Left lung (tissue), 10 donors: Measurements from ENCODE around the gene TNNT2. TPM values are rescaled to one million over a fixed set of nuclear protein-coding genes. Genes with fewer than 3 reads are reported as not detected.

Experiments
- ATAC-seq: fragments of 200-7000 bp; cut with Tn5 transposase; one replicate; pipeline ENCODE4 v1.9.1; 2020; ENCODE audit warnings: moderate library complexity
- DNase-seq, 4 donors: peaks; one replicate each; pipeline ENCODE4 v3.0.0-alpha.2; 2013 to 2020
- H3K27ac ChIP-seq, 2 donors: fragments of 200-600 bp; sonication (generic) in 1 of 2; one replicate each; pipeline versions ENCODE4 v1.5.0 to v1.8.0; 2020 to 2021
- H3K27me3 ChIP-seq, 2 donors: fragments of 200-600 bp; sonication (generic) in 1 of 2; one replicate each; pipeline versions ENCODE4 v1.5.0 to v1.8.0; 2020 to 2021
- H3K36me3 ChIP-seq, 2 donors: fragments of 200-600 bp; sonication (generic) in 1 of 2; one replicate each; pipeline versions ENCODE4 v1.5.0 to v1.8.0; 2020 to 2021
- H3K4me1 ChIP-seq, 2 donors: fragments of 200-600 bp; one replicate each; pipeline ENCODE4 v1.8.0; 2021
- H3K4me3 ChIP-seq, 2 donors: fragments of 200-600 bp; sonication (generic) in 1 of 2; one replicate each; pipeline versions ENCODE4 v1.5.0 to v1.8.0; 2020 to 2021; ENCODE audit warnings: mild to moderate bottlenecking in 1 of 2
- H3K9me3 ChIP-seq, 2 donors: fragments of 200-600 bp; sonication (generic) in 1 of 2; one replicate each; pipeline versions ENCODE4 v1.5.0 to v1.8.0; 2020 to 2021
- CTCF ChIP-seq, 2 donors: fragments of 200-600 bp; sonication (generic) in 1 of 2; IDR thresholded peaks; one replicate each; pipeline versions ENCODE4 v1.5.0 to v1.8.0; 2021; ENCODE audit warnings: antibody characterized with exemption in 2 of 2
- intact Hi-C, 2 donors: fragments of 100-400 bp; cut with DNase I; formaldehyde crosslinking; loops; one replicate each; pipeline versions ENCODE4 v1.11.2 to v1.14.2; 2022
- polyA plus RNA-seq, 6 donors: library from polyadenylated mRNA; unstranded; fragments of 120-200 nt; gene quantifications; one replicate each; pipeline ENCODE4 v1.2.1, GENCODE V29; 2013; ENCODE audit not compliant: insufficient read length in 6 of 6
- total RNA-seq, 2 donors: library from RNA; stranded (reverse); fragmentation: NEBNext Ultra II Directional; extraction: Animal tissue kit (Norgen Biotek cat#: 25700); gene quantifications; one replicate each; pipeline ENCODE4 v1.2.1, GENCODE V29; 2021
- donor health status: DM: no; HTN: yes; CAD: no.
- donor health status: DM: no; HTN: no; CAD: no.

TNNT2 gene
- total and polyA plus RNA-seq, 8 donors = 3.2 to 6.5 (median 5.1) TPM

- intact Hi-C loops = no loop called here
- H3K4me3 ChIP-seq = no peak overlapping the region
- peaks cover 0 to 12% of the 10 kb centered on the region in 2 donors for H3K27me3 ChIP-seq
- DNase-seq = no peak
- no peak for TF ChIP-seq CTCF (IDR thresholded peaks at IDR 0.05)
- H3K9me3 ChIP-seq = no peaks in the 10 kb centered on the region
- no peak overlapping the region for H3K27ac ChIP-seq
- no peaks in the 10 kb centered on the region for H3K36me3 ChIP-seq
- H3K4me1 ChIP-seq = no peaks in the 10 kb centered on the region
- ATAC-seq = no peak
These were observed 29.8 kb downstream of the TNNT2 start for GRCh38 chr1:201347498-201348210.

- H3K4me1 ChIP-seq = no peaks in the 10 kb centered on the region
- ATAC-seq = no peak
- intact Hi-C loops = no loop called here
- no peak overlapping the region for H3K27ac ChIP-seq
- no peaks in the 10 kb centered on the region for H3K36me3 ChIP-seq
- H3K27me3 ChIP-seq = peaks cover 0 to 12% of the 10 kb centered on the region in 2 donors
- H3K4me3 ChIP-seq = no peak overlapping the region
- H3K9me3 ChIP-seq = no peaks in the 10 kb centered on the region
- TF ChIP-seq CTCF (IDR thresholded peaks at IDR 0.05) = no peak
- no peak for DNase-seq
These were observed 30.5 kb downstream of the TNNT2 start for GRCh38 chr1:201346987-201347386.

- H3K9me3 ChIP-seq = no peaks in the 10 kb centered on the region
- DNase-seq (peak in 2 of 4 donors; percentile 22 to 31), ATAC-seq (peak; percentile 78)
- H3K36me3 ChIP-seq = no peaks in the 10 kb centered on the region
- intact Hi-C loops = no loop called here
- H3K27ac ChIP-seq = no peak overlapping the region
- H3K4me3 ChIP-seq = no peak overlapping the region
- peaks cover 0 to 12% of the 10 kb centered on the region in 2 donors for H3K27me3 ChIP-seq
- TF ChIP-seq CTCF (IDR thresholded peaks at IDR 0.05) = peak; percentile 30 to 56
- H3K4me1 ChIP-seq = no peaks in the 10 kb centered on the region
These were observed 31.0 kb downstream of the TNNT2 start for GRCh38 chr1:201346337-201346939.

GRCh38 chr1:201345081-201345355, 32.5 kb downstream of the TNNT2 start:
- Histone ChIP-seq H3K27me3 (peaks cover 0 to 12% of the 10 kb centered on the region in 2 donors), H3K4me3 (no peak overlapping the region), H3K27ac (no peak overlapping the region), H3K9me3 (no peaks in the 10 kb centered on the region), H3K36me3 (no peaks in the 10 kb centered on the region), H3K4me1 (no peaks in the 10 kb centered on the region)
- DNase-seq (no peak), ATAC-seq (no peak)
- no peak for TF ChIP-seq CTCF (IDR thresholded peaks at IDR 0.05)
- intact Hi-C loops = no loop called here

GRCh38 chr1:201344206-201345080, 33.0 kb downstream of the TNNT2 start:
- Histone ChIP-seq H3K27me3 (peaks cover 0 to 12% of the 10 kb centered on the region in 2 donors), H3K9me3 (no peaks in the 10 kb centered on the region), H3K4me3 (no peak overlapping the region), H3K4me1 (no peaks in the 10 kb centered on the region), H3K36me3 (no peaks in the 10 kb centered on the region), H3K27ac (no peak overlapping the region)
- ATAC-seq (no peak), DNase-seq (no peak)
- TF ChIP-seq CTCF (IDR thresholded peaks at IDR 0.05) = no peak
- intact Hi-C loops = no loop called here
